GM19395 (cell line): Measurements from ENCODE around the gene TSSK6.

ENCODE experiments used
- ATAC-seq: cut with Tn5 transposase; IDR thresholded peaks from one replicate; pipeline ENCODE4 v1.9.1; 2021; ENCODE audit warnings: mild to moderate bottlenecking, moderate library complexity; ENCODE audit not compliant: unreplicated experiment

The TSSK6 gene

GRCh38 chr19:19531951-19532805 is 16.8 kb upstream of the TSSK6 start:
- ATAC-seq: no peak

GRCh38 chr19:19530889-19531288 is 15.5 kb upstream of the TSSK6 start:
- no peak for ATAC-seq

- ATAC-seq: no peak
Observed at GRCh38 chr19:19530423-19530804, 15.1 kb upstream of the TSSK6 start.

DNA sequence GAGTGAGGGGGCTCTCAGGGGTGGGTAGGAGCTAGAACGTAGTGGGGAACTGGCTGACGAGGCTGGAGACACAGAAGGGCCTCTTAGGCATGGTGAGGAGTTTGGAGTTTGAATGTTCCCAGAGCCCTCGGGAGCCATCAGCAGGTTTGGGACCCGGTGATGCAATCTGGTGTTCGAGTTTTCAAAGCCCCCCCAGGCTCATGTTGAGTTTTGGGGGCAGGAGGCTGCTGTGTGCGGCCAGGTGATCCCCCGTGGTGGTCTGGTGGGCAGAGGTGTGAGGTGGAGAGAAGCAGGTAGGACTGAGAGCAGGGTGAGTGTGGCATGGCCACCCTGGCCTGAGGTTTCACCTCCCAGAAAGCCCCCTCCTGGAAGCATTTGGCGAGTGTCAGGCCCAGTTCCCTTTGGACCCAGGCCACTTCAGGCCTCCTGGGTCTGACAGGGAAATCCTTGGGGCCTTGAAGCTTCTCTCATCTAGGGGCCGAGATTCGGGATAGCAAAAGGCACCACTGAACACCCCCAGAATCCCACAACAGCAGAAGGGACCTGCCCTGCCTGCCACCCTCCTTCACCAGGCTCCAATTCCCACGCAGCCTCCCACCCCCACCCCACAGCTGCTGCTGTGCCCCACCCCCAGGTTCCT is 14.6 kb upstream of the TSSK6 start:
- ATAC-seq: no peak

GRCh38 chr19:19528721-19529490 is 13.6 kb upstream of the TSSK6 start, which contains the start of gene YJEFN3:
YJEFN3 (plus strand) TSS chr19:19528911; CDS start chr19:19528933, 22 bp downstream.
- ATAC-seq: no peak

GRCh38 chr19:19527674-19528625 is 12.6 kb upstream of the TSSK6 start:
- ATAC-seq: no peak

- ATAC-seq: no peak
Observed at GRCh38 chr19:19527371-19527656, 12.0 kb upstream of the TSSK6 start.

DNA sequence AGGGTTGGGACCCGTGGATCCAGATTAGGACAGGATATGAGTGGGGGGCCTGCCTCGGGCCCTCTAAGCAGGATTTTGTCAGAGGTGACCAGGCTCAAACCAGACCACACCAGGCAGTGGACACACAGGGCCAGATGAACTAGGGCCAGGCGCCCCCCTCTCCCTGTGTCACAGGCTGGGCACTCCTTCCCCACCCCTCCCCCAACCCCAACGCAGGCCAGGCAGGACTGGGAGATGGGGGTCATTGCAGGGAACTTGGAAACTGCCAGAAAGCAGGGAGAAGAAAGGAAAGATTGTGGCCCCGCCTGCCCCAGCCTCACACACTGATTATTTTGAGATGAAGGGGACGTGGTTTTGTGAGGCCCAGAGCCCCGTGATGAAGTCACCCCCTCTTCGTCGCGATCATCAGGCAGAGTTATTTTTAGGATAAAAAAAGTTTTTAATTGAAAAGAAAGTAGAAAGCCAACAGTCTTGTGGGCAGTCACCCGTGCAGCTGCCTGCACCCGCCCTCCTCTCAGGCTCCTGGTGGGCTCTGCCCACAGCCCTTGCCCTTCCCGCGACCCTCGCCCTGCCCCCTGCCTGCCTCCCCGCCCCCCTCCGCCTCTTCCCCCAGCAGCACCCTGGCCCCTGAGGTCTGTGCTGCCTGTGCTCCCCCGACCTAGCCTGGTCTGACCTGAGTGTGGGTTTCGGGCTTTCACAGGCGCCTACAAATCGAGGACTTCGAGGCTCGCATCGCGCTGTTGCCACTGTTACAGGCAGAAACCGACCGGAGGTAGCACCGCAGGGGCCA is 11.4 kb upstream of the TSSK6 start:
- ATAC-seq: no peak

DNA sequence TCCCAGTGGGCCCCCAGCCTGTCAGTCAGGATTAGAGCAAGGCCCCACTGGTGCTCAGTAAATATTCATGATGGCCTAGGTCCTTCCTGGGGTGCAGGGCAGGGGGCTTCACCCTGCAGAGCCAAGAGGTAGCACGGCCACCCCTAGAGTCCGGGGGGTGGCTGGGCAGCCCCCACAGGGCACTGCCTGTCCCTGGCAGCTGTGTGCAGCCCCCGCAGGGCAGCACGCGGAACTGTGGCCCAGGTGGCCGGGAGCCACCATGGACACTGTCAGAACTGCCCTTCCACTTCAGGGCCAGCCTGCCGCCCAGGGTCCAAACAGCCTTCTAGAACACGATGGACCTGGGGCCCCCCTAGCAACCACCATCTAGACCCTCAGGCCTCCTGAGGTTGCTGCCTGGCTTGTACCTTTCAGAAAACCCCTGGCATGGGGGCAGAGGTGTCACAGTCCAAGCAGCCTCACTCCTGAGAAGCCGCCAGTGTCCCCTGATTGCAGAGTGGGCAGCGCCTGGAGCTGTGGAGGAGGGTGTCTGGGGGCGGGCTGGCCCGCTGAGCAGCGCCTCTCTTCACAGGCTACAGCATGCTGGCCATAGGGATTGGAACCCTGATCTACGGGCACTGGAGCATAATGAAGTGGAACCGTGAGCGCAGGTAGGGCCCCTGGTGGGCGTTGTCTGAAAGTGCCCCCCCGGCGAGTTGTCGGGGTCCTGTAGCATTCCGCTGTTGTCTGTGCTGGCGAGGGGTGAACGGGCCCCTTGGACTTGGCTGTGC is 10.4 kb upstream of the TSSK6 start:
- no peak for ATAC-seq

DNA sequence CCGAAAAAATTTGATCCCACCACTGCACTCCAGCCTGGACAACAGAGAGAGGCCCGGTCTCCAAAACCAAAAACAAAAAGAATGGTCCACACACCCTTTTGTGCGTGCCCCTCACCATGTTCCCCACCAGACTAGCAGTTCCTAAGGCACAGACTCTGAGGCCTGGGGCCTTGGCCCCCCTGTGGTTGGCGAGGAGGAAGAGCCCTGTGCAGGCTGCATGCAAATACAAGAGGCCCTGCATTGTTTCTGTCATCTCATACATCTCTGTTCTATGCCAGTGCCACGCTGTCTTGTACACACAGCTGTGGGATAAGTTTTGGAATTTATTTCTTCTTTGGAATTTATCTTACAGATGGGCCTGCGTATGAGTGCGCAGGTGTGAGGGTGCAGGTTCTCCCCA is 8.7 kb upstream of the TSSK6 start:
- ATAC-seq: no peak

- ATAC-seq: no peak
Observed at GRCh38 chr19:19523177-19523576, 7.8 kb upstream of the TSSK6 start.

DNA sequence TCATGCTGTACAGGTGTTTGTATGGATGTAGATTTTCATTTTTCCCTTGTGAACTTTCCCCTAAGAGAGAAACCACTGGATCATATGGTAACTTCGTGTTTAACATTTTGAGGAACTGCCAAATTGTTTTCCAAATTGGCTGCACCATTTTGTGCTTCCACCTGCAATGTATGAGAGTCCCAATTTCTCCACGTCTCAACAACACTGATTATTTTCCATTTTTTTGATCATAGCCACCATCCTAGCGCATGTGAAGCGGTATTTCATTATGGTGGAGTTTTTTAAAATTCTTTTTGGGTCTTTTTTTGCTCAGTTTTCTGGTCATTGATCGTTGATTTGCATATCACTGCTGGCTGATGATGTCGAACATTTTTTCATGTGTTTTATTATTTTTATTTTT is 5.6 kb upstream of the TSSK6 start:
- ATAC-seq: no peak

DNA sequence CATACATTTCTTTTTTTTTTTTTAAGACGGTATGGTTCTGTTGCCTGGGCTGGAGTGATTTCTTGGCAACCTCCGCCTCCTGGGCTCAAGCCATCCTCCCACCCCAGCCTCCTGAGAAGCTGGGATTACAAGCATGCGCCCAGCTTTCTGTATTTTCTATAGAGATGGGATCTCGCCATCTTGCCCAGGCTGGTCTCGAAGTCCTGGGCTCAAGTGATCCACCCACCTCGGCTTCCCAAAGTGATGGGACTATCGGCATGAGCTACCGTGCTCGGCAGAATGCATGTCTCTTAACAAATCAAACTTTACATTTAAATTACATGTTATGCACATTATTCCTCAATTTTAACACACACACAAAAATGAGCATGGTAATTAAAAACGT is 1.9 kb upstream of the TSSK6 start:
- ATAC-seq: no peak

DNA sequence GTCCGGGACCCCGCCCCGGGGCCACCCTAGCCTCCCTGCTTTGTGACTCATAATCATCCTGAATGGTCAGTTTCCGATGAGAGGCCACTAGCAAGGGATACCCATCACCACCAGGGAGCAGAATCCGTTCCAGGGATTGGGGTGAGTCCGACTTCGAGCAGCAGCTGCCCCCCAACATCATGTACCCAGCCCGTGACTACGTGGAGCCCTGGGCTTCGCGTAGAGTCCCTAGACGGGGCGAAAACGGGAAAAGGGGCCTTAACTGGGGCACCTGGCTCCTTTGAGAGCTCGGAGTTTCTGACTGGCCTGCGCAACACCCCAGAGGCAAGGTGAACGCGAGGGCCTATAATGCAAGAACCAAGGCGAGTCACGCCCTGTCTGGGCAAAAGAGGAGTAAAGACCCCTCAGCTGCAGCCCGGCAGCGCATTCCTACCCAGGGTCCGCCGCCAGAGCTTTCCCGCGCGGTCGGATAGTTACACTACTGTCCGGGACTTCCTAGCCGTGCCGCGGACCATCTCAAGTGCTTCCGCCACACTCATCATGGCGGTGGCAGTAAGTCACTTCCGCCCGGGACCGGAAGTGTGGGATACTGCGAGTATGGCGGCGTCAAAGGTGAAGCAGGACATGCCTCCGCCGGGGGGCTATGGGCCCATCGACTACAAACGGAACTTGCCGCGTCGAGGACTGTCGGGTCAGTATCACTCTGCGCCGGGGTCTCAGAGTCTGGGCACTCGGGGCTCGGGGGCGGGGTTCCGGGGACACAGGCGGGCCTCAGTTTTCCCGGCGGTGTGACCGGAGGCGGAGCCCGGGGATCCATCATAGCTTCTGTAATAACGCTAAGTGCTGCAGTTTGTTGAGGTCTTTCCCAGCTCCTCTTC is 533 bp upstream of the TSSK6 start, which contains the start of gene NDUFA13:
TSS of gene NDUFA13 (plus strand) at position 584 of the 878 bp plus-strand sequence. CDS start at position 598, 14 bp downstream.
- ATAC-seq: peak; percentile 94

GRCh38 chr19:19514215-19514657 is 1.1 kb downstream of the TSSK6 start:
- ATAC-seq: no peak

- ATAC-seq: no peak
Observed at GRCh38 chr19:19513682-19514081, 1.7 kb downstream of the TSSK6 start.

DNA sequence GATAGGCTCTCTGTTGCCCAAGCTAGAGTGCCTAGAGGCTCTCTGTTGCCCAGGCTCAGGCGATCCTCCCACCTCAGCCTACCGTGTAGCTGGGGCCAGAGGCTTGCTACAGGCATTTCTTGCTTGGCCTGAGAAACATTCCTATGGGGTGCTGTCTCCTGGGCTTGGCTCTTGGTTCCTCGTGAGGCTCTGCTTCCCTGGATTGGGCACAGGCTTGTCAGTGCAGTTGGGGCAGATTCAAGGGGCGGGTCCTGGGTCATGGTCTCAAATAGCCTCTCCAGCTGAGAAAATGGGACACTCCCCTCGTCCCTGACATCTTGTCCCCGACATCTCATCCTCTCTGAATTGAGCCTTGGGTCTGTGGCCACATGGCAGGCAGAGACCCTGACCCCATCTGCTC is 4.9 kb downstream of the TSSK6 start:
- ATAC-seq: no peak

- no peak for ATAC-seq
Observed at GRCh38 chr19:19508217-19508616, 7.1 kb downstream of the TSSK6 start.
